IPS-NIHi7 (cell line): Measurements from ENCODE around the gene ATP1A1.

Experiments
- DNase-seq: peaks from one replicate; pipeline ENCODE4 v3.0.0; 2012; ENCODE audit warnings: mixed read lengths; ENCODE audit errors: extremely low spot score

Gene ATP1A1

GRCh38 chr1:116345011-116345410 lies 28.0 kb upstream of the ATP1A1 start:
- DNase-seq: no peak

GRCh38 chr1:116345843-116346242 lies 27.2 kb upstream of the ATP1A1 start:
- DNase-seq: no peak

- no peak for DNase-seq
Measured at GRCh38 chr1:116346943-116347673, 25.9 kb upstream of the ATP1A1 start.

GRCh38 chr1:116347696-116348095 lies 25.3 kb upstream of the ATP1A1 start:
- DNase-seq: no peak

GRCh38 chr1:116350097-116350645 lies 22.9 kb upstream of the ATP1A1 start:
- no peak for DNase-seq

GRCh38 chr1:116351914-116352313 lies 21.1 kb upstream of the ATP1A1 start:
- DNase-seq: no peak

GRCh38 chr1:116352349-116352813 lies 20.7 kb upstream of the ATP1A1 start:
- no peak for DNase-seq

GRCh38 chr1:116353155-116353554 lies 19.9 kb upstream of the ATP1A1 start:
- DNase-seq: no peak

GRCh38 chr1:116356067-116356466 lies 17.0 kb upstream of the ATP1A1 start:
- no peak for DNase-seq

GRCh38 chr1:116356673-116357072 lies 16.4 kb upstream of the ATP1A1 start:
- no peak for DNase-seq

GRCh38 chr1:116357487-116357886 lies 15.6 kb upstream of the ATP1A1 start:
- DNase-seq: no peak

- no peak for DNase-seq
Measured at GRCh38 chr1:116359060-116359830, 13.8 kb upstream of the ATP1A1 start.

GRCh38 chr1:116359871-116360270 lies 13.2 kb upstream of the ATP1A1 start:
- DNase-seq: no peak

GRCh38 chr1:116360429-116361173 lies 12.4 kb upstream of the ATP1A1 start:
- DNase-seq: no peak

- no peak for DNase-seq
Measured at GRCh38 chr1:116361648-116362047, 11.4 kb upstream of the ATP1A1 start.

GRCh38 chr1:116362050-116362449 lies 11.0 kb upstream of the ATP1A1 start:
- no peak for DNase-seq

GRCh38 chr1:116365353-116365780 lies 7.7 kb upstream of the ATP1A1 start:
- no peak for DNase-seq

- DNase-seq: no peak
Measured at GRCh38 chr1:116365857-116366256, 7.2 kb upstream of the ATP1A1 start.

- DNase-seq: no peak
Measured at GRCh38 chr1:116367256-116367945, 5.6 kb upstream of the ATP1A1 start.

GRCh38 chr1:116368241-116368640 lies 4.8 kb upstream of the ATP1A1 start:
- no peak for DNase-seq

GRCh38 chr1:116370181-116370580 lies 2.9 kb upstream of the ATP1A1 start:
- no peak for DNase-seq
